HepG2 (cell line): ENCODE data around the gene MYO19. TPM values are rescaled to one million over a fixed set of nuclear protein-coding genes. Genes with fewer than 3 reads are reported as not detected.
A peak's percentile ranks its signal among the peaks of the same experiment; 100 is the strongest.

Source experiments
- AHR ChIP-seq: IDR thresholded peaks from 2 replicates; pipeline ENCODE4 v1.6.1; 2018; ENCODE audit warnings: missing genetic modification reagents, missing compliant biosample characterization
- ELF4 ChIP-seq: sonication (generic); formaldehyde crosslinking; IDR thresholded peaks from 2 replicates; pipeline ENCODE4 v1.5.0; 2020; ENCODE audit warnings: missing genetic modification reagents, mild to moderate bottlenecking, moderate library complexity, borderline replicate concordance
- ERF ChIP-seq: IDR thresholded peaks from 2 replicates; pipeline ENCODE4 v1.6.1; 2018; ENCODE audit warnings: missing biosample characterization, missing genetic modification reagents
- FOXA3 ChIP-seq: IDR thresholded peaks from 2 replicates; pipeline ENCODE4 v1.6.1; 2016; ENCODE audit warnings: missing genetic modification reagents, missing compliant biosample characterization
- FOXC1 ChIP-seq: sonication (generic); formaldehyde crosslinking; IDR thresholded peaks from 2 replicates; pipeline ENCODE4 v1.8.0; 2022; ENCODE audit warnings: mild to moderate bottlenecking, missing genetic modification reagents, borderline replicate concordance
- HIC2 ChIP-seq: sonication (generic); formaldehyde crosslinking; IDR thresholded peaks from 2 replicates; pipeline ENCODE4 v1.9.0; 2022; ENCODE audit warnings: low read depth, missing genetic modification reagents
- MXI1 ChIP-seq: IDR thresholded peaks from 3 replicates; pipeline ENCODE4 v1.6.1; 2012; ENCODE audit warnings: low read depth, low read length, inconsistent platforms, borderline replicate concordance
- NCOA1 ChIP-seq: sonication (generic); formaldehyde crosslinking; IDR thresholded peaks from 2 replicates; pipeline ENCODE4 v1.9.0; 2021; ENCODE audit warnings: missing genetic modification reagents
- SPEN ChIP-seq: sonication (generic); formaldehyde crosslinking; IDR thresholded peaks from 2 replicates; pipeline ENCODE4 v1.5.1; 2020; ENCODE audit warnings: low read depth, mild to moderate bottlenecking, missing genetic modification reagents
- TGIF2 ChIP-seq: IDR thresholded peaks from 2 replicates; pipeline ENCODE4 v1.6.1; 2016; ENCODE audit warnings: control low read depth, missing compliant biosample characterization
- ZBTB25 ChIP-seq: IDR thresholded peaks from 2 replicates; pipeline ENCODE4 v1.6.1; 2018; ENCODE audit warnings: missing genetic modification reagents
- ZNF335 ChIP-seq: sonication (generic); formaldehyde crosslinking; IDR thresholded peaks from 2 replicates; pipeline ENCODE4 v1.4.0; 2020; ENCODE audit warnings: missing genetic modification reagents
- ZNF883 ChIP-seq: sonication (generic); formaldehyde crosslinking; IDR thresholded peaks from 2 replicates; pipeline ENCODE4 v1.5.1; 2020; ENCODE audit warnings: mild to moderate bottlenecking, missing genetic modification reagents; ENCODE audit errors: not compliant biosample characterization
- ZSCAN31 ChIP-seq: sonication (generic); formaldehyde crosslinking; IDR thresholded peaks from 2 replicates; pipeline ENCODE4 v1.5.0; 2020; ENCODE audit warnings: low read depth, mild to moderate bottlenecking, missing genetic modification reagents
- polyA plus RNA-seq, 8 experiments: library from polyadenylated mRNA; depleted of rRNA in 3 of 8; stranded (reverse) in 7 of 8; unstranded in 1 of 8; fragments of >200 nt; fragmentation: Illumina TruSeq in 4 of 8; extraction: Trizol in 4 of 8; gene quantifications; 2 replicates each; pipeline versions ENCODE4 v1.2.1 to v1.2.3, GENCODE V29; 2011 to 2016; ENCODE audit warnings: low read depth in 4 of 8, missing spikeins in 1 of 8, mixed read lengths in 1 of 8; ENCODE audit not compliant: insufficient read depth in 1 of 8
- total RNA-seq, 5 experiments: library from RNA; depleted of rRNA; stranded (reverse); fragments of >200 nt; fragmentation: Illumina TruSeq; extraction: Trizol; gene quantifications; 2 replicates each; pipeline ENCODE4 v1.2.3, GENCODE V29; 2016; ENCODE audit warnings: low read depth in 1 of 5
- TF ChIP-seq, protein P1 (sequence below): sonication (generic); formaldehyde crosslinking; IDR thresholded peaks from 2 replicates; pipeline ENCODE4 v1.5.0; 2020; ENCODE audit warnings: mild to moderate bottlenecking, missing genetic modification reagents
- TF ChIP-seq, protein P2 (sequence below): sonication (generic); formaldehyde crosslinking; IDR thresholded peaks from 2 replicates; pipeline ENCODE4 v1.5.0; 2020; ENCODE audit warnings: mild to moderate bottlenecking, low read depth, missing genetic modification reagents, borderline replicate concordance

Gene MYO19
- total and polyA plus RNA-seq, 2 of the 13 experiments (the other 11 are each of a cell fraction or from before 2014, with no cell fraction given), result 75.7 to 82.3 TPM

GRCh38 chr17:36533935-36534839 lies 481 bp downstream of the MYO19 start (continued):
- TF ChIP-seq, protein P1, sequence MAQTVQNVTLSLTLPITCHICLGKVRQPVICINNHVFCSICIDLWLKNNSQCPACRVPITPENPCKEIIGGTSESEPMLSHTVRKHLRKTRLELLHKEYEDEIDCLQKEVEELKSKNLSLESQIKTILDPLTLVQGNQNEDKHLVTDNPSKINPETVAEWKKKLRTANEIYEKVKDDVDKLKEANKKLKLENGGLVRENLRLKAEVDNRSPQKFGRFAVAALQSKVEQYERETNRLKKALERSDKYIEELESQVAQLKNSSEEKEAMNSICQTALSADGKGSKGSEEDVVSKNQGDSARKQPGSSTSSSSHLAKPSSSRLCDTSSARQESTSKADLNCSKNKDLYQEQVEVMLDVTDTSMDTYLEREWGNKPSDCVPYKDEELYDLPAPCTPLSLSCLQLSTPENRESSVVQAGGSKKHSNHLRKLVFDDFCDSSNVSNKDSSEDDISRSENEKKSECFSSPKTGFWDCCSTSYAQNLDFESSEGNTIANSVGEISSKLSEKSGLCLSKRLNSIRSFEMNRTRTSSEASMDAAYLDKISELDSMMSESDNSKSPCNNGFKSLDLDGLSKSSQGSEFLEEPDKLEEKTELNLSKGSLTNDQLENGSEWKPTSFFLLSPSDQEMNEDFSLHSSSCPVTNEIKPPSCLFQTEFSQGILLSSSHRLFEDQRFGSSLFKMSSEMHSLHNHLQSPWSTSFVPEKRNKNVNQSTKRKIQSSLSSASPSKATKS, result 0 out of 2 replicates have a peak, but pooled peaks have one; percentile 28
- no peak for TF ChIP-seq ZSCAN31 (CRISPR knock-in tag)
- TF ChIP-seq ZBTB25, result peak; percentile 38; the same call in 1 of the 2 replicates
- 0 out of 2 replicates have a peak, but pooled peaks have one; percentile 3 for TF ChIP-seq HIC2 (CRISPR knock-in tag)
- TF ChIP-seq AHR (CRISPR knock-in tag), result 0 out of 2 replicates have a peak, but pooled peaks have one; percentile 25
- peak; percentile 20 for TF ChIP-seq ZNF883 (CRISPR knock-in tag)
- TF ChIP-seq, protein P2, sequence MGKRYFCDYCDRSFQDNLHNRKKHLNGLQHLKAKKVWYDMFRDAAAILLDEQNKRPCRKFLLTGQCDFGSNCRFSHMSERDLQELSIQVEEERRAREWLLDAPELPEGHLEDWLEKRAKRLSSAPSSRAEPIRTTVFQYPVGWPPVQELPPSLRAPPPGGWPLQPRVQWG (CRISPR knock-in tag), result no peak
- peak; percentile 32 for TF ChIP-seq FOXC1 (CRISPR knock-in tag)
- no peak for TF ChIP-seq ELF4
- TF ChIP-seq ZNF335, result peak; percentile 21; the same call in 1 of the 2 replicates
- 0 out of 3 replicates have a peak, but pooled peaks have one; percentile 37 for TF ChIP-seq MXI1
- TF ChIP-seq NCOA1 (CRISPR knock-in tag), result 0 out of 2 replicates have a peak, but pooled peaks have one; percentile 16
- 0 out of 2 replicates have a peak, but pooled peaks have one; percentile 18 for TF ChIP-seq ERF (CRISPR knock-in tag)
- TF ChIP-seq TGIF2 (CRISPR knock-in tag), result peak; percentile 11; the same call in 1 of the 2 replicates
- TF ChIP-seq FOXA3, result peak; percentile 33; the same call in 1 of the 2 replicates
- TF ChIP-seq SPEN, result peak; percentile 16
